ENCODE measurements around the gene ESYT3.
"Not testable (repeated sequence)": the region's sequence is repeated elsewhere in the genome, so short reads cannot be mapped to it uniquely, and the experiment has no call there.

DNA sequence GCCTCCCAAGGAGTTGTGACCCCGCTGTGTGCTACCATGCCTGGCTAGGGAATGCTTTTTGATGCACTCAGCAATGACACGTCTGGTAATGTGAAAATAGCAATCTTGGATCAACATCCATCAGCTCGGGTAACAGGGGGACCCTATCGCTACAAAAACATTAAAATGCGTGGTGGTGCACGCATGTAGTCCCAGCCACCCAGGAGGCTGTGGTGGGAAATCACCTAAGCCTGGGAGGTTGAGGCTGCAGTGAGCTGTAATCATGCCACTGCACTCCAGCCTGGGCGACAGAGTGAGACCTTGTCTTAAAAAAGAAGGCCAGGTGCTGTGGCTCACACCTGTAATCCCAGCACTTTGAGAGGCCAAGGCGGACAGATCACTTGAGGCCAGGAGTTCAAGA is 19.5 kb downstream of the ESYT3 start:
- not testable (repeated sequence) for TF ChIP-seq EZH2phosphoT487 (IDR thresholded peaks at IDR 0.05; ENCODE audit: borderline replicate concordance, low read depth, low read length)
- TF ChIP-seq, protein P1, sequence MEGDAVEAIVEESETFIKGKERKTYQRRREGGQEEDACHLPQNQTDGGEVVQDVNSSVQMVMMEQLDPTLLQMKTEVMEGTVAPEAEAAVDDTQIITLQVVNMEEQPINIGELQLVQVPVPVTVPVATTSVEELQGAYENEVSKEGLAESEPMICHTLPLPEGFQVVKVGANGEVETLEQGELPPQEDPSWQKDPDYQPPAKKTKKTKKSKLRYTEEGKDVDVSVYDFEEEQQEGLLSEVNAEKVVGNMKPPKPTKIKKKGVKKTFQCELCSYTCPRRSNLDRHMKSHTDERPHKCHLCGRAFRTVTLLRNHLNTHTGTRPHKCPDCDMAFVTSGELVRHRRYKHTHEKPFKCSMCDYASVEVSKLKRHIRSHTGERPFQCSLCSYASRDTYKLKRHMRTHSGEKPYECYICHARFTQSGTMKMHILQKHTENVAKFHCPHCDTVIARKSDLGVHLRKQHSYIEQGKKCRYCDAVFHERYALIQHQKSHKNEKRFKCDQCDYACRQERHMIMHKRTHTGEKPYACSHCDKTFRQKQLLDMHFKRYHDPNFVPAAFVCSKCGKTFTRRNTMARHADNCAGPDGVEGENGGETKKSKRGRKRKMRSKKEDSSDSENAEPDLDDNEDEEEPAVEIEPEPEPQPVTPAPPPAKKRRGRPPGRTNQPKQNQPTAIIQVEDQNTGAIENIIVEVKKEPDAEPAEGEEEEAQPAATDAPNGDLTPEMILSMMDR (conservative IDR thresholded peaks at IDR 0.05; ENCODE audit: low read length) = not testable (repeated sequence)

Data from OCI-LY7 (cell line).